WTC11 (cell line): ENCODE data around the gene IL1RAPL1. TPM values are rescaled to one million over a fixed set of nuclear protein-coding genes. Genes with fewer than 3 reads are reported as not detected.

ENCODE experiments used
- ATAC-seq: fragments of 200-7000 bp; cut with Tn5 transposase; 2 replicates; pipeline ENCODE4 v1.10.0; 2021; ENCODE audit warnings: mild to moderate bottlenecking, moderate library complexity
- CTCF ChIA-PET: fragments of 300-600 bp; sonication (Branson Sonifier 250); formaldehyde crosslinking; loops from one replicate; lab custom pipeline; 2021; ENCODE audit warnings: antibody characterized with exemption; lab: Charles Lee
- POLR2A ChIA-PET: fragments of 350-600 bp; sonication (Branson Sonifier 250); formaldehyde crosslinking; loops from one replicate; lab custom pipeline; 2021; ENCODE audit warnings: antibody characterized with exemption; lab: Charles Lee
- DNase-seq: peaks from one replicate; pipeline ENCODE4 v3.0.0; 2021; ENCODE audit warnings: low spot score
- H3K27ac Mint-ChIP-seq: 2 replicates; pipeline ENCODE4 v1.8.0; 2021; ENCODE audit warnings: mixed read lengths
- H3K27me3 Mint-ChIP-seq: 2 replicates; pipeline ENCODE4 v1.8.0; 2021; ENCODE audit warnings: low read depth, mild to moderate bottlenecking, moderate library complexity, mixed read lengths
- H3K36me3 Mint-ChIP-seq: 2 replicates; pipeline ENCODE4 v1.8.0; 2021; ENCODE audit warnings: mixed read lengths
- H3K4me1 Mint-ChIP-seq: 2 replicates; pipeline ENCODE4 v1.8.0; 2022; ENCODE audit warnings: mixed read lengths
- H3K4me3 Mint-ChIP-seq: 2 replicates; pipeline ENCODE4 v1.8.0; 2021; ENCODE audit warnings: mild to moderate bottlenecking, moderate library complexity, mixed read lengths
- H3K9me3 Mint-ChIP-seq: 2 replicates; pipeline ENCODE4 v1.8.0; 2021; ENCODE audit warnings: mixed read lengths
- ARID4B ChIP-seq: sonication (generic); formaldehyde crosslinking; IDR thresholded peaks from 2 replicates; pipeline ENCODE4 v1.8.0; 2023; ENCODE audit warnings: missing genetic modification reagents, mild to moderate bottlenecking, borderline replicate concordance
- CREB1 ChIP-seq: sonication (generic); formaldehyde crosslinking; IDR thresholded peaks from 2 replicates; pipeline ENCODE4 v1.8.0; 2023; ENCODE audit warnings: mild to moderate bottlenecking, missing genetic modification reagents
- CREM ChIP-seq: sonication (generic); formaldehyde crosslinking; IDR thresholded peaks from 2 replicates; pipeline ENCODE4 v1.8.1; 2022; ENCODE audit warnings: mild to moderate bottlenecking, missing genetic modification reagents, moderate library complexity
- E2F1 ChIP-seq: sonication (generic); formaldehyde crosslinking; IDR thresholded peaks from 2 replicates; pipeline ENCODE4 v1.8.0; 2022; ENCODE audit warnings: mild to moderate bottlenecking, missing genetic modification reagents
- EMX1 ChIP-seq: fragments of 250-450 bp; sonication (Bioruptor Pico); IDR thresholded peaks from 2 replicates; pipeline ENCODE4 v1.8.0; 2021; ENCODE audit warnings: mild to moderate bottlenecking
- ETV6 ChIP-seq: sonication (generic); formaldehyde crosslinking; IDR thresholded peaks from 2 replicates; pipeline ENCODE4 v1.8.1; 2022; ENCODE audit warnings: mild to moderate bottlenecking, missing genetic modification reagents
- HMGXB4 ChIP-seq: sonication (generic); formaldehyde crosslinking; IDR thresholded peaks from 2 replicates; pipeline ENCODE4 v1.8.1; 2023; ENCODE audit warnings: mild to moderate bottlenecking, moderate library complexity, missing genetic modification reagents
- MLX ChIP-seq: sonication (generic); formaldehyde crosslinking; IDR thresholded peaks from 2 replicates; pipeline ENCODE4 v1.8.1; 2023; ENCODE audit warnings: mild to moderate bottlenecking, missing genetic modification reagents, moderate library complexity
- NFATC4 ChIP-seq: fragments of 250-450 bp; sonication (Bioruptor Pico); IDR thresholded peaks from 2 replicates; pipeline ENCODE4 v1.9.0; 2021; ENCODE audit warnings: mild to moderate bottlenecking
- NFE2L1 ChIP-seq: sonication (generic); formaldehyde crosslinking; IDR thresholded peaks from 2 replicates; pipeline ENCODE4 v1.8.1; 2023; ENCODE audit warnings: missing genetic modification reagents
- PRRX2 ChIP-seq: fragments of 250-450 bp; sonication (Bioruptor Pico); IDR thresholded peaks from 2 replicates; pipeline ENCODE4 v1.8.0; 2021; ENCODE audit warnings: mild to moderate bottlenecking
- SMAD3 ChIP-seq: sonication (generic); formaldehyde crosslinking; IDR thresholded peaks from 2 replicates; pipeline ENCODE4 v1.8.0; 2022; ENCODE audit warnings: missing genetic modification reagents, mild to moderate bottlenecking, borderline replicate concordance
- SMAD4 ChIP-seq: sonication (generic); formaldehyde crosslinking; IDR thresholded peaks from 2 replicates; pipeline ENCODE4 v1.8.0; 2022; ENCODE audit warnings: mild to moderate bottlenecking, missing genetic modification reagents
- USF2 ChIP-seq: sonication (generic); formaldehyde crosslinking; IDR thresholded peaks from 2 replicates; pipeline ENCODE4 v1.8.1; 2023; ENCODE audit warnings: mild to moderate bottlenecking, missing genetic modification reagents, moderate library complexity
- ZBTB43 ChIP-seq: sonication (generic); formaldehyde crosslinking; IDR thresholded peaks from 2 replicates; pipeline ENCODE4 v1.8.1; 2023; ENCODE audit warnings: mild to moderate bottlenecking, missing genetic modification reagents
- ZNF121 ChIP-seq: sonication (generic); formaldehyde crosslinking; IDR thresholded peaks from 2 replicates; pipeline ENCODE4 v1.8.0; 2023; ENCODE audit warnings: missing genetic modification reagents
- ZNF138 ChIP-seq: sonication (generic); formaldehyde crosslinking; conservative IDR thresholded peaks from 2 replicates; pipeline ENCODE4 v1.8.1; 2022; ENCODE audit warnings: mild to moderate bottlenecking, moderate library complexity, missing genetic modification reagents
- ZNF219 ChIP-seq: sonication (generic); formaldehyde crosslinking; IDR thresholded peaks from 2 replicates; pipeline ENCODE4 v1.8.0; 2023; ENCODE audit warnings: missing genetic modification reagents, mild to moderate bottlenecking, borderline replicate concordance
- ZNF416 ChIP-seq: fragments of 250-450 bp; sonication (Bioruptor Pico); IDR thresholded peaks from 2 replicates; pipeline ENCODE4 v1.9.0; 2021; ENCODE audit warnings: mild to moderate bottlenecking, inconsistent platforms
- ZNF423 ChIP-seq: fragments of 250-450 bp; sonication (Bioruptor Pico); IDR thresholded peaks from 2 replicates; pipeline ENCODE4 v2.1.2; 2022; ENCODE audit warnings: mild to moderate bottlenecking, moderate library complexity
- total RNA-seq: library from RNA; stranded (reverse); gene quantifications from 3 replicates; pipeline ENCODE4 v1.2.3, GENCODE V29; 2021

The IL1RAPL1 gene
- total RNA-seq, 1 experiment from 2014 or later: 0.13 TPM

- TF ChIP-seq ZNF423 (CRISPR knock-in tag) (no peak), CREB1 (CRISPR knock-in tag) (no peak), PRRX2 (CRISPR knock-in tag) (no peak), ETV6 (CRISPR knock-in tag) (no peak)
These were observed 909.5 kb downstream of the IL1RAPL1 start (continued) for GRCh38 chrX:29496636-29497180.

GRCh38 chrX:29506729-29507128 lies 919.5 kb downstream of the IL1RAPL1 start:
- peaks cover 4% of the 10 kb centered on the region; the same call in 1 of the 2 replicates for H3K4me1 Mint-ChIP-seq
- H3K27ac Mint-ChIP-seq: no peak overlapping the region
- no peaks in the 10 kb centered on the region for H3K36me3 Mint-ChIP-seq
- no peak for ATAC-seq
- H3K9me3 Mint-ChIP-seq: no peaks in the 10 kb centered on the region
- ChIA-PET POLR2A (no interaction called here), CTCF (no interaction called here)
- TF ChIP-seq NFATC4 (CRISPR knock-in tag) (no peak), ZBTB43 (no peak), NFE2L1 (CRISPR knock-in tag) (no peak), HMGXB4 (no peak), EMX1 (CRISPR knock-in tag) (no peak), ZNF121 (CRISPR knock-in tag) (no peak), E2F1 (no peak), USF2 (CRISPR knock-in tag) (no peak), SMAD4 (CRISPR knock-in tag) (no peak), ZNF219 (CRISPR knock-in tag) (no peak), SMAD3 (CRISPR knock-in tag) (no peak), ARID4B (CRISPR knock-in tag) (no peak), CREM (CRISPR knock-in tag) (no peak), ZNF416 (no peak), MLX (no peak), ZNF423 (CRISPR knock-in tag) (no peak), ZNF138 (CRISPR knock-in tag) (no peak)
- no peak for DNase-seq
- H3K4me3 Mint-ChIP-seq: no peak overlapping the region
- H3K27me3 Mint-ChIP-seq: no peaks in the 10 kb centered on the region
